H9 (cell line): Measurements from ENCODE around the gene BBC3. TPM values are rescaled to one million over a fixed set of nuclear protein-coding genes. Genes with fewer than 3 reads are reported as not detected.

Experiments
- DNase-seq: peaks from one replicate; pipeline ENCODE4 v3.0.0-alpha.2; 2017
- H2AFZ ChIP-seq: one replicate; pipeline ENCODE4 v1.6.1; 2013; ENCODE audit warnings: mild to moderate bottlenecking, low read length, control low read depth, moderate library complexity
- H2AK5ac ChIP-seq: 2 replicates; pipeline ENCODE4 v1.6.1; 2013; ENCODE audit warnings: low read length, control low read depth, mixed read lengths; ENCODE audit not compliant: insufficient read length
- H2BK120ac ChIP-seq: one replicate; pipeline ENCODE4 v1.6.1; 2013; ENCODE audit warnings: low read depth, mild to moderate bottlenecking, low read length, control low read depth, inconsistent platforms; ENCODE audit not compliant: poor library complexity, severe bottlenecking
- H2BK12ac ChIP-seq: 2 replicates; pipeline ENCODE4 v1.6.1; 2013; ENCODE audit warnings: low read length, control low read depth, mixed read lengths, low read depth; ENCODE audit not compliant: insufficient read length
- H2BK15ac ChIP-seq: 2 replicates; pipeline ENCODE4 v1.6.1; 2013; ENCODE audit warnings: low read depth, low read length, control low read depth
- H2BK20ac ChIP-seq: one replicate; pipeline ENCODE4 v1.6.1; 2013; ENCODE audit warnings: low read depth, mild to moderate bottlenecking, low read length, control low read depth, inconsistent platforms; ENCODE audit not compliant: poor library complexity, severe bottlenecking
- H2BK5ac ChIP-seq: 2 replicates; pipeline ENCODE4 v1.6.1; 2013; ENCODE audit warnings: low read length, control low read depth, mixed read lengths; ENCODE audit not compliant: insufficient read length
- H3K14ac ChIP-seq: 2 replicates; pipeline ENCODE4 v1.6.1; 2013; ENCODE audit warnings: low read length, control low read depth; ENCODE audit not compliant: insufficient read depth
- H3K18ac ChIP-seq: 2 replicates; pipeline ENCODE4 v1.6.1; 2013; ENCODE audit warnings: low read depth, mild to moderate bottlenecking, mixed read lengths, low read length, control low read depth; ENCODE audit not compliant: insufficient read length
- H3K23ac ChIP-seq: 2 replicates; pipeline ENCODE4 v1.6.1; 2013; ENCODE audit warnings: low read length, control low read depth, mixed read lengths, low read depth; ENCODE audit not compliant: insufficient read length
- H3K23me2 ChIP-seq: 2 replicates; pipeline ENCODE4 v1.6.1; 2013; ENCODE audit warnings: low read depth, mild to moderate bottlenecking, mixed read lengths, low read length, control low read depth; ENCODE audit not compliant: insufficient read length, poor library complexity, severe bottlenecking
- H3K27ac ChIP-seq: 2 replicates; pipeline ENCODE4 v1.5.1; 2013; ENCODE audit warnings: low read length, control low read depth, mixed read lengths, low read depth; ENCODE audit not compliant: insufficient read length
- H3K27me3 ChIP-seq: 2 replicates; pipeline ENCODE4 v1.6.1; 2013; ENCODE audit warnings: low read length, control low read depth, inconsistent platforms; ENCODE audit not compliant: insufficient read depth
- H3K4ac ChIP-seq: 2 replicates; pipeline ENCODE4 v1.6.1; 2013; ENCODE audit warnings: low read depth, mild to moderate bottlenecking, control low read depth, inconsistent platforms, low read length, moderate library complexity
- H3K4me1 ChIP-seq: 2 replicates; pipeline ENCODE4 v1.6.1; 2013; ENCODE audit warnings: low read length, control low read depth, inconsistent platforms; ENCODE audit not compliant: insufficient read depth
- H3K4me2 ChIP-seq: 2 replicates; pipeline ENCODE4 v1.6.1; 2013; ENCODE audit warnings: low read length, control low read depth, mixed read lengths; ENCODE audit not compliant: insufficient read length, insufficient read depth
- H3K56ac ChIP-seq: 2 replicates; pipeline ENCODE4 v1.6.1; 2013; ENCODE audit warnings: low read depth, mild to moderate bottlenecking, mixed read lengths, low read length, control low read depth; ENCODE audit not compliant: insufficient read length
- H3K79me1 ChIP-seq: 2 replicates; pipeline ENCODE4 v1.6.1; 2013; ENCODE audit warnings: low read depth, mild to moderate bottlenecking, moderate library complexity, low read length, control low read depth, inconsistent platforms; ENCODE audit not compliant: insufficient read depth, poor library complexity, severe bottlenecking
- H3K79me2 ChIP-seq: 2 replicates; pipeline ENCODE4 v1.6.1; 2013; ENCODE audit warnings: low read length, control low read depth, inconsistent platforms; ENCODE audit not compliant: insufficient read depth
- H3K9ac ChIP-seq: 2 replicates; pipeline ENCODE4 v1.6.1; 2013; ENCODE audit warnings: low read length, control low read depth, mixed read lengths; ENCODE audit not compliant: insufficient read length; ENCODE audit errors: extremely low read depth
- H3K9me3 ChIP-seq: one replicate; pipeline ENCODE4 v1.6.1; 2013; ENCODE audit warnings: low read depth, low read length, inconsistent platforms; ENCODE audit not compliant: control insufficient read depth
- H3T11ph ChIP-seq: one replicate; pipeline ENCODE4 v1.6.1; 2013; ENCODE audit warnings: mild to moderate bottlenecking, low read length, control low read depth, inconsistent platforms
- H4K20me1 ChIP-seq: one replicate; pipeline ENCODE4 v1.6.1; 2013; ENCODE audit not compliant: control insufficient read depth, insufficient read length, insufficient read depth
- H4K5ac ChIP-seq: 2 replicates; pipeline ENCODE4 v1.6.1; 2013; ENCODE audit warnings: low read depth, mild to moderate bottlenecking, mixed read lengths, low read length, control low read depth; ENCODE audit not compliant: insufficient read length
- H4K8ac ChIP-seq: replicated peaks from 2 replicates; pipeline ENCODE4 v1.6.1; 2013; ENCODE audit warnings: low read length, control low read depth, mixed read lengths, low read depth; ENCODE audit not compliant: insufficient read length
- H4K91ac ChIP-seq: 2 replicates; pipeline ENCODE4 v1.6.1; 2013; ENCODE audit warnings: low read depth, mild to moderate bottlenecking, moderate library complexity, mixed read lengths, low read length, control low read depth; ENCODE audit not compliant: insufficient read length
- H3K27ac Mint-ChIP-seq, 3 experiments: 2 replicates in 2 of 3; 3 replicates in 1 of 3; pipeline ENCODE4 v1.8.0; 2020 to 2021; ENCODE audit warnings: mixed read lengths in 3 of 3, mild to moderate bottlenecking in 1 of 3, moderate library complexity in 1 of 3
- H3K27me3 Mint-ChIP-seq: 2 replicates; pipeline ENCODE4 v1.8.0; 2021; ENCODE audit warnings: low read depth, mild to moderate bottlenecking, moderate library complexity, mixed read lengths
- H3K36me3 Mint-ChIP-seq, 3 experiments: 2 replicates in 2 of 3; 3 replicates in 1 of 3; pipeline ENCODE4 v1.8.0; 2020 to 2021; ENCODE audit warnings: low read depth in 3 of 3, mixed read lengths in 3 of 3; ENCODE audit not compliant: insufficient read depth in 1 of 3
- H3K4me1 Mint-ChIP-seq, 2 experiments: 2 replicates each; pipeline ENCODE4 v1.8.0; 2020; ENCODE audit warnings: mixed read lengths in 2 of 2
- H3K4me3 Mint-ChIP-seq, 2 experiments: 2 replicates in 1 of 2; 3 replicates in 1 of 2; pipeline ENCODE4 v1.8.0; 2020 to 2021; ENCODE audit warnings: mild to moderate bottlenecking in 2 of 2, mixed read lengths in 2 of 2, moderate library complexity in 1 of 2
- H3K9me3 Mint-ChIP-seq, 2 experiments: 2 replicates in 1 of 2; 3 replicates in 1 of 2; pipeline ENCODE4 v1.8.0; 2020; ENCODE audit warnings: mild to moderate bottlenecking in 2 of 2, mixed read lengths in 2 of 2, moderate library complexity in 1 of 2
- WGBS: extraction: QIAGEN DNeasy Blood & Tissue Kit; methylation state at CpG from one replicate; pipeline ENCODE4 v1.1.7; 2013; ENCODE audit warnings: missing lambda C conversion rate, low lambda C conversion rate, mixed read lengths; ENCODE audit not compliant: insufficient read length; ENCODE audit errors: extremely low coverage; 5-methylcytosine and 5-hydroxymethylcytosine counted together
- total RNA-seq: library from RNA; stranded (reverse); gene quantifications from 2 replicates; pipeline ENCODE4 v1.2.1, GENCODE V29; 2021
- TF ChIP-seq, protein P1 (sequence below): fragments of 200-600 bp; sonication (generic); conservative IDR thresholded peaks from 3 replicates; pipeline ENCODE4 v1.8.0; 2021; ENCODE audit warnings: antibody characterized with exemption, mild to moderate bottlenecking

Gene BBC3
- total RNA-seq, 1 experiment from 2014 or later = 23.2 TPM

DNA sequence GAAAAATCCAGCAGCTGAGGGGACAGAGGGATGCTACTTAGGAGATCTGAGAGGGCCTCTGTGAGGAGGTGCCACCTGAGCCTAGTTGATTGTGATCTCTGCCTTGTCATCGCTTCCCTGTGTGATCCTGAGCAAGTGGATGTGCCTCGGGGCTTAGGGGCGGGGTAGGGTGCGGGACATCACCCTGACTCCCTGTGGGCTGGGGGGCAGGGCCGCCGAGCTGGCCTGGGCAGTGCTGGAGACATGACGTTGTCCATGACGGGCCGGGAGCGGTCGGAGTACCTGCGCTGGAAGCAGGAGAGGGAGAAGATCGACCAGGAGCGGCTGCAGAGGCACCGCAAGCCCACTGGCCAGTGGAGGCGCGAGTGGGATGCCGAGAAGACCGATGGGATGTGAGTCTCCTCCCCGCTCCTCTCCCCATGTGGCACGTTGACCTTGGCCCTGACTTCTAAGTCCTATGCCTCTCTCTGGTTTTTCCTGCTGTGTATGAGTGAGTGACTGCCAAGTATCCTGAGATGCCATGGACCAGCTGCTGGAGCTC is 35.5 kb upstream of the BBC3 start:
- no peaks in the 10 kb centered on the region for H3K27me3 Mint-ChIP-seq
- no peak overlapping the region for H4K5ac ChIP-seq
- H4K8ac ChIP-seq = no peak overlapping the region
- H3K4me1 Mint-ChIP-seq = peaks cover 2 to 6% of the 10 kb centered on the region in 2 experiments; a peak in 3 of 4 replicates
- H2AFZ ChIP-seq = no peak overlapping the region
- H3K23me2 ChIP-seq = no peaks in the 10 kb centered on the region
- no peaks in the 10 kb centered on the region for H3K79me1 ChIP-seq
- WGBS = no CpG with 5 or more reads among the region's 21 CpGs
- H4K91ac ChIP-seq = no peak overlapping the region
- no peak overlapping the region for H3T11ph ChIP-seq
- H3K9me3 Mint-ChIP-seq = no peaks in the 10 kb centered on the region
- H4K20me1 ChIP-seq = no peaks in the 10 kb centered on the region
- H3K4ac ChIP-seq = no peak overlapping the region
- no peak for DNase-seq
- no peaks in the 10 kb centered on the region for H3K4me1 ChIP-seq
- H2BK5ac ChIP-seq = no peak overlapping the region
- no peak overlapping the region for H3K14ac ChIP-seq
- H3K79me2 ChIP-seq = no peaks in the 10 kb centered on the region
- H2AK5ac ChIP-seq = no peak overlapping the region
- H2BK12ac ChIP-seq = no peak overlapping the region
- H2BK15ac ChIP-seq = no peak overlapping the region
- no peak overlapping the region for H3K9ac ChIP-seq
- H3K27me3 ChIP-seq = no peaks in the 10 kb centered on the region
- H3K18ac ChIP-seq = no peak overlapping the region
- H2BK20ac ChIP-seq = no peak overlapping the region
- H3K9me3 ChIP-seq = no peaks in the 10 kb centered on the region
- no peak overlapping the region for H3K4me2 ChIP-seq
- H3K4me3 Mint-ChIP-seq = no peak overlapping the region
- no peak overlapping the region for H3K27ac ChIP-seq
- TF ChIP-seq, protein P1, sequence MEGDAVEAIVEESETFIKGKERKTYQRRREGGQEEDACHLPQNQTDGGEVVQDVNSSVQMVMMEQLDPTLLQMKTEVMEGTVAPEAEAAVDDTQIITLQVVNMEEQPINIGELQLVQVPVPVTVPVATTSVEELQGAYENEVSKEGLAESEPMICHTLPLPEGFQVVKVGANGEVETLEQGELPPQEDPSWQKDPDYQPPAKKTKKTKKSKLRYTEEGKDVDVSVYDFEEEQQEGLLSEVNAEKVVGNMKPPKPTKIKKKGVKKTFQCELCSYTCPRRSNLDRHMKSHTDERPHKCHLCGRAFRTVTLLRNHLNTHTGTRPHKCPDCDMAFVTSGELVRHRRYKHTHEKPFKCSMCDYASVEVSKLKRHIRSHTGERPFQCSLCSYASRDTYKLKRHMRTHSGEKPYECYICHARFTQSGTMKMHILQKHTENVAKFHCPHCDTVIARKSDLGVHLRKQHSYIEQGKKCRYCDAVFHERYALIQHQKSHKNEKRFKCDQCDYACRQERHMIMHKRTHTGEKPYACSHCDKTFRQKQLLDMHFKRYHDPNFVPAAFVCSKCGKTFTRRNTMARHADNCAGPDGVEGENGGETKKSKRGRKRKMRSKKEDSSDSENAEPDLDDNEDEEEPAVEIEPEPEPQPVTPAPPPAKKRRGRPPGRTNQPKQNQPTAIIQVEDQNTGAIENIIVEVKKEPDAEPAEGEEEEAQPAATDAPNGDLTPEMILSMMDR = no peak
- no peak overlapping the region for H3K27ac Mint-ChIP-seq
- no peak overlapping the region for H3K56ac ChIP-seq
- peaks cover 34 to 72% (median 64%) of the 10 kb centered on the region in 3 experiments for H3K36me3 Mint-ChIP-seq
- no peak overlapping the region for H2BK120ac ChIP-seq
- H3K23ac ChIP-seq = no peak overlapping the region
